A549 (cell line): Measurements from ENCODE around the gene HSFX2.

Experiments
- CTCF ChIP-seq: fragments of >200 bp; sonication (Bioruptor Twin); formaldehyde crosslinking; IDR thresholded peaks from 3 replicates; pipeline ENCODE4 v1.5.1; 2016
- EP300 ChIP-seq, 2 experiments: fragments of >200 bp; sonication (Bioruptor Twin); formaldehyde crosslinking; IDR thresholded peaks; 2 replicates in 1 of 2; 3 replicates in 1 of 2; pipeline ENCODE4 v1.6.1; 2016 to 2017
- HOXA7 ChIP-seq: fragments of 250-450 bp; sonication (Bioruptor Pico); IDR thresholded peaks from 2 replicates; pipeline ENCODE4 v1.5.0; 2020; ENCODE audit warnings: mild to moderate bottlenecking, moderate library complexity
- JUN ChIP-seq, 2 experiments: fragments of >200 bp; sonication (Bioruptor Twin); formaldehyde crosslinking; IDR thresholded peaks; 2 replicates in 1 of 2; 3 replicates in 1 of 2; pipeline ENCODE4 v1.6.1; 2016 to 2017
- KDM5A ChIP-seq: fragments of 200-600 bp; sonication (generic); IDR thresholded peaks from 2 replicates; pipeline ENCODE4 v1.6.1; 2016; ENCODE audit warnings: antibody characterized with exemption, mild to moderate bottlenecking
- RAD21 ChIP-seq, 2 experiments: fragments of >200 bp in 1 of 2; sonication (Bioruptor Twin) in 1 of 2; formaldehyde crosslinking in 1 of 2; IDR thresholded peaks in 1 of 2; conservative IDR thresholded peaks in 1 of 2; 2 replicates in 1 of 2; 3 replicates in 1 of 2; pipeline ENCODE4 v1.6.1; 2012 to 2018; ENCODE audit warnings: inconsistent platforms in 1 of 2
- REST ChIP-seq: fragments of 200-600 bp; sonication (generic); IDR thresholded peaks from 2 replicates; pipeline ENCODE4 v1.6.1; 2016; ENCODE audit warnings: antibody characterized with exemption, mild to moderate bottlenecking, moderate library complexity
- RFX5 ChIP-seq: fragments of 450-650 bp; IDR thresholded peaks from 2 replicates; pipeline ENCODE4 v1.7.1; 2014; ENCODE audit warnings: antibody characterized with exemption, mild to moderate bottlenecking, moderate library complexity
- ZFP36 ChIP-seq: fragments of 450-650 bp; IDR thresholded peaks from 2 replicates; pipeline ENCODE4 v1.6.1; 2014; ENCODE audit warnings: borderline replicate concordance; ENCODE audit not compliant: partially characterized antibody

GRCh38 chrX:149639568-149639967 lies 44.5 kb upstream of the HSFX2 start:
- TF ChIP-seq KDM5A (no peak), JUN (IDR thresholded peaks at IDR 0.05) (no peak), CTCF (no peak), ZFP36 (no peak), HOXA7 (CRISPR knock-in tag) (no peak), EP300 (IDR thresholded peaks at IDR 0.05) (no peak), RAD21 (conservative IDR thresholded peaks at IDR 0.05 in 1 of 2, IDR thresholded peaks at IDR 0.05 in 1 of 2) (no peak), RFX5 (no peak), REST (no peak)
